GM18951 (cell line): ENCODE data around the gene GPR108.
"Not testable (repeated sequence)": the region's sequence is repeated elsewhere in the genome, so short reads cannot be mapped to it uniquely, and the experiment has no call there.

Experiments used
- POLR2A ChIP-seq: IDR thresholded peaks from 4 replicates; pipeline ENCODE4 v1.6.1; 2011; ENCODE audit warnings: mild to moderate bottlenecking; ENCODE audit not compliant: insufficient read length, insufficient read depth; ENCODE audit errors: extremely low read depth
- in situ Hi-C: fragments of 300-500 bp; cut with MboI; formaldehyde crosslinking; loops from one replicate; pipeline ENCODE4 v1.12.0; 2022; ENCODE audit warnings: low sequenced_read_pairs, mixed read lengths, inconsistent platforms; ENCODE audit not compliant: unreplicated experiment

GPR108 gene

DNA sequence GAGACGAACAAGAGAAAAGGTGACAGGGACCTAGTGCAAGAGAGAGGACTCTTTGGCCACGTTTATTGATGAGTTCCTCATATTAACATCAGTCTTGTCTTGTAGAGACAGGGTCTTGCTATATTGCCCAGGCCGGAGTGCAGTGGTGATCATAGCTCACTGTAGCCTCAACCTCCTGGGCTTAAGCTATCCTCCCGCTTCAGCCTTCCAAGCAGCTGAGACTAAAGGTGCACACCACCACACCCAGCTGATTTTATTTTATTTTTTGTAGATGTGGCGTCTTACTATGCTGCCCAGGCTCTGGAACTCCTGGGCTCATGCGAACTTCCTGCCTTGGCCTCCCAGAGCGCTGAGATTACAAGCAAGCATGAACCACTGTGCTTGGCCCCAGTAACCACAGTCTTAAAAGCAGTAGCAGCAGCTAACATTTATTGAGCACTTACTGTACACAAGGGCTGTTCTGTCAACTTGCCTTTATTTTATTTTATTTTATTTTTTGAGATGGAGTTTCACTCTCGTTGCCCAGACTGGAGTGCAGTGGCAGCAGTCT is 30.9 kb upstream of the GPR108 start:
- TF ChIP-seq POLR2A = peak; percentile 1

DNA sequence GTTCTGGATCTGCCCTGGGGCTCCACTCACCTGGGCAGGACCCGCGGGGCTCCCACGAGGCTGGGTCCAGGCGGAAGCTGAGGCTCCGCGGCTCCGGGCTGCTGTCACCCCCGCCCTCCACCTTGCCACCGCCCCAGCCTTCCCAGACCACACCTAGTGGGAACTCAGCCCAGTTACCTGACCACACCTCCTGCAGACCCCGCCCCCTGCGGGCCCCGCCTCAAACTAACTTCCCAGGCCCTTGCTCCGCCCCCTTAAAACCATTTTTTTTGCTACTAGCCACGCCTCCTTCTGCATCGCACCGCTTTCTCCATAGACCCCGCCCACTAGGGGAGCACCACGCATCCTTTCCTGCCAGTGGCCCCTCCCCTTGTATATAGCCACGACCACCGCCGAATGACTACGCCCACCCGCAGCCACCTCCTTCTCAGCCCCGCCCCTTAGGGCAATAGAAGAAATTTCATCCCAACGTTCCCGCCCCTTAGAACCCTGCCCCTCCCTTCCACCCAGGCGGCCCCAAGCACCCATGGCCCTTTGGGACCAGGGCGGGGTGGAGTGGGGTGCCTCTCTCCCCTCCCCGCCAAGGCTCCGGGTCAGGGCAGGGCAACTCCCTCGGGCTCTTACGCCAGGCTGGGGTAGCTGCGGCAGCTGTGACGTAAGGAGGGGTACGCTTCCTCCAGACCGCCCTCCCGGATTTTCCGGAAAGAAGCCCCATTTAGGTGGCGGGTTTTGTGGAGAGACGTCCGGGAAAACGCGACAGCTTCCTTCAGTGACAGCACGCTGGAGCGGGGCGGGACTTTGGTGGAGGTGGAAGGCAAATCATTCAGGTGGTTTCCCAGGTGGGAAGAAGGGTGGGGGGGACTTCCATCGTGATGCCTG is 30.2 kb upstream of the GPR108 start, which contains the start of gene SH2D3A:
Gene SH2D3A, minus strand, starts transcription at position 79 of the 879 bp plus-strand sequence. CDS start 3,687 bp downstream, outside the sequence.
- TF ChIP-seq POLR2A = peak; percentile 59

More for the DNA sequence above, 30.9 kb upstream of the GPR108 start:
- in situ Hi-C loops = no loop called here

GRCh38 chr19:6767081-6767356 is 29.6 kb upstream of the GPR108 start:
- in situ Hi-C loops = no loop called here
- no peak for TF ChIP-seq POLR2A

More for the DNA sequence above, 30.2 kb upstream of the GPR108 start, which contains the start of gene SH2D3A:
- in situ Hi-C loops = no loop called here

GRCh38 chr19:6766357-6767080 is 29.1 kb upstream of the GPR108 start:
- TF ChIP-seq POLR2A = no peak
- in situ Hi-C loops = no loop called here

DNA sequence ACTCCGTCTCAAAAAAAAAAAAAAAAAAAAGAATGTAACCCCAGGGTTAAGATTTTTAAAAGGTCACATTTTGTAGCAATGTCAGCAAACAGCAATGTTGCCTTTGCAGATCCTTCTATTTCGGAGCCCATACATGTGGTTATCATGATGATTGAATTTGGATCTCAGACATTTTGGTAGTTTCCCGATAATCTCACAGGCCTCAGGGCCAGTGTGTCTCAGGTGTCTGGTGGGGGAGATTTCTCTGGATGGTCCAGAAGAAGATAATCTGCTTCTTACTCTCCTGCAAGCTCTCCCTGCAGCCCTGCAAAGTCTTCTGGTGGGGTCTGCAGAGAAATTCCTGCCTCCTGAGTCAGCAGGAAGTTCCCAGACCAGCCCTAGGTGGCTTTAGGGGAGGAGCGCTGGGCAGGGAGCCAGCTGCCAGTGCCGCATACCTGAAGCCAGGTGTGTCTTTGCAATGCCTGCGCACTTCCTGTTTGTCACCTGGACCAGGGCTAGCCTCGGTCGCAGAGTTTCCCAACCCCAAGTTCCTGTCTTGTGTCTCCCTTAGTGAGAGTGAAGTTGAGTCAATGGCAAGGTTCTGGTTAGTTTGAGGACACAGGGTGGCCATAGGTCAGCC is 28.5 kb upstream of the GPR108 start:
- TF ChIP-seq POLR2A = no peak
- in situ Hi-C loops = no loop called here

DNA sequence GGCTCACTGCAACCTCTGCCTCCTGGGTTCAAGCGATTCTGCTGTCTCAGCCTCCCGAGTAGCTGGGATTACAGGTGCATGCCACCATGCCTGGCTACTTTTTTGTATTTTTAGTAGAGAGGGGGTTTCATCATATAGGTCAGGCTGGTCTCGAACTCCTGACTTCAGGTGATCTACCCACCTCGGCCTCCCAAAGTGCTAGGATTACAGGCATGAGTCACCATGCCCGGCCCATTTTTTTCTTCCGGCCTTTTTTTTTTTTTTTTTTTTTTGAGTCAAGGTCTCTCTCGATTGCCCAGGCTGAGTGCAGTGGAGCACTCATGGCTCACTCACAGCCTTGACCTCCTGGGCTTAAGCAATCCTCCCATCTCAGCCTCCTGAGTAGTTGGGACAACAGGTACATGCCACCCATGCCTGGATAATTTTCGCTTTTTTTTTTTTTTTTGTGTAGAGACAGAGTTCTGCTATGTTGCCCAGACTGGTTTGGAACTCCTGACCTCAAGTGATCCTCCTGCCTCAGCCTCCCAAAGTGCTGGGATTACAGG is 24.9 kb upstream of the GPR108 start:
- in situ Hi-C loops = not testable (repeated sequence)

- no peak for TF ChIP-seq POLR2A
- in situ Hi-C loops = no loop called here
Observed at GRCh38 chr19:6761053-6761676, 23.8 kb upstream of the GPR108 start.

DNA sequence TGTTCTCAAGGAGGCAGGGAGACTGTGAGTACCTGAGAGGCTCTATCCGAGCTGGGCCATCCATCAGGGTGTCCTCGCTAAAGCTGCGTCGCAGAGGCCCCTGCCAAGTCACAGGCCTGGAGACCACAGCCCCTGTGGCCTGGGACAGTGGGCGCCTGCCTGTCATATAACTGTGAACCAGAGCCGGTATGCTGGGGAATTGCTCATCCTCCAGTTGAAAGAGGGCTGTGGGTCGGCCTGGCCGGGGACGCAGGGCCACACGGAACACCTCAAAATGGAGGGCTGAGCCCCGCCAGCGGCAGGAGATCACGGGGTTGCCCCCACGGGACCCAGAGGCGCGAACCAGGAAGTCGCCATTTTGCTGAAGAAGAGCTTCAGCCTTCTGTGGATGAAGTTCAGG is 23.2 kb upstream of the GPR108 start:
- no peak for TF ChIP-seq POLR2A
- in situ Hi-C loops = no loop called here

DNA sequence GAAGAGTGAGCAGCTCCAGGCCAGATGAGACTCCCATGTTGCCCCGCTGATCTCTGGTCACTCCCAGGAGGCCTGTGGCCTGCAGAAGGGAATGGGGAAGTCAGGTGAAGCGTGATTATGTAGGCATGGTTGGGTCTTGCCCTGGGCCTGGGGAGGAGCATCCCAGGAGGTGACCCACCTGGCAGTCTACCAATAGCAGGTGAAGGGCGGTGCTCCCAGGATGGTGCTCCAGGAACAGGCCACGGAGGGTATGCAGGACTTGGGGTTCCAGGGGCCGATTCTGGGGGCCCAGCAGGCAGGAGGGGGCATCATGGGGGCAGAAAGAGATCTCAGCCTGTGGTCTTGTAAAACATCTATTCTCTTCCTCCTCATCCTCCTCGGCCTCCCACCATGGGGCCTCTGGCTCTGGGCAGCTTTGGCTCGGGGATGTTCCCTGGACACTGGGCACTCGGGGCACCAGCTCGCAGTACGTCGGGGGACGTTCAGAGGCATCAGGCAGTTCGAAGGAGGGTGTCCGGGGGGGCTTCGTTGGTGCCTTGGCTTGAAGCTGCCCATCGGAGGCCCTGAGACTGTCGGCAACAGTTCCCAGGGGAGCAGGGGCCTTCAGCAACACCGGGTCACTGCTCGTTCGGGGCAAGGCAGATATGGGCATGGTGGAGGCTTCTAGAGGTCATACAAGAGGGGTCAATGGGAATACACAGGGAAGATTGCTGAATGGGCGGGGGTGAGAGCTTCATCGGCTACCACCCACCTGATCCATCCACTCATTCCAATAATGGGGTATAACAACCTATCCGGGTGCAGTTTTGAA is 17.5 kb upstream of the GPR108 start:
- in situ Hi-C loops = loop anchor here (5.0 kb wide), 1 partner anchor 97 kb away; no protein-coding TSS in a partner anchor

GRCh38 chr19:6754136-6754535 is 16.8 kb upstream of the GPR108 start:
- TF ChIP-seq POLR2A = no peak
- in situ Hi-C loops = loop anchor here (5.0 kb wide), 1 partner anchor 98 kb away; no protein-coding TSS in a partner anchor

More for the DNA sequence above, 17.5 kb upstream of the GPR108 start:
- no peak for TF ChIP-seq POLR2A

GRCh38 chr19:6753178-6754031 is 16.0 kb upstream of the GPR108 start:
- TF ChIP-seq POLR2A = peak; percentile 53
- in situ Hi-C loops = loop anchor here (5.0 kb wide), 1 partner anchor 99 kb away; no protein-coding TSS in a partner anchor
